IMR-90 (cell line): ENCODE measurements around the gene RUNX1. TPM values are rescaled to one million over a fixed set of nuclear protein-coding genes. Genes with fewer than 3 reads are reported as not detected.
A peak's percentile ranks its signal among the peaks of the same experiment; 100 is the strongest.
"Not testable (repeated sequence)": the region's sequence is repeated elsewhere in the genome, so short reads cannot be mapped to it uniquely, and the experiment has no call there.

Source experiments
- ATAC-seq: fragments of 200-7000 bp; cut with Tn5 transposase; 2 replicates; pipeline ENCODE4 v1.9.1; 2020; ENCODE audit warnings: low read depth, mild to moderate bottlenecking, moderate library complexity
- BruUV-seq: library from RNA; stranded (reverse); fragments of 400-500 nt; replicated peaks from 2 replicates; lab custom pipeline; 2021; lab: Mats Ljungman, UMichigan
- CTCF ChIA-PET: fragments of 300-600 bp; formaldehyde crosslinking; extraction: SDS; loops from one replicate; lab custom pipeline; 2021; ENCODE audit warnings: antibody characterized with exemption; lab: Yijun Ruan, JAX
- POLR2A ChIA-PET: fragments of 300-600 bp; sonication (Branson Sonifier 250); formaldehyde crosslinking; loops from one replicate; lab custom pipeline; 2022; ENCODE audit warnings: antibody characterized with exemption; ENCODE audit not compliant: unreplicated experiment; lab: Charles Lee
- DNase-seq: peaks from one replicate; pipeline ENCODE4 v3.0.0; 2013
- H2AFZ ChIP-seq: replicated peaks from 2 replicates; pipeline ENCODE3; 2013; ENCODE audit warnings: low read length, mild to moderate bottlenecking; ENCODE audit not compliant: poor library complexity
- H2AK5ac ChIP-seq: 2 replicates; pipeline ENCODE4 v1.6.1; 2013; ENCODE audit warnings: low read depth, low read length, inconsistent platforms
- H2AK9ac ChIP-seq: replicated peaks from 2 replicates; pipeline ENCODE3; 2013; ENCODE audit warnings: mild to moderate bottlenecking, low read depth, low read length, moderate library complexity; ENCODE audit not compliant: poor library complexity
- H2BK120ac ChIP-seq: 2 replicates; pipeline ENCODE4 v1.6.1; 2013; ENCODE audit warnings: low read depth, low read length, inconsistent platforms
- H2BK15ac ChIP-seq: 3 replicates; pipeline ENCODE4 v1.6.1; 2013; ENCODE audit warnings: low read depth, low read length, inconsistent platforms
- H2BK20ac ChIP-seq: 2 replicates; pipeline ENCODE4 v1.6.1; 2013; ENCODE audit warnings: low read depth, mild to moderate bottlenecking, inconsistent platforms, low read length, moderate library complexity
- H2BK5ac ChIP-seq: 2 replicates; pipeline ENCODE4 v1.6.1; 2013; ENCODE audit warnings: mild to moderate bottlenecking, low read depth, low read length, inconsistent platforms; ENCODE audit not compliant: poor library complexity, severe bottlenecking
- H3K14ac ChIP-seq: replicated peaks from 2 replicates; pipeline ENCODE4 v1.6.1; 2013; ENCODE audit warnings: low read depth, low read length, inconsistent platforms
- H3K18ac ChIP-seq: 2 replicates; pipeline ENCODE4 v1.6.1; 2013; ENCODE audit warnings: low read depth, low read length, control low read depth
- H3K23ac ChIP-seq: 2 replicates; pipeline ENCODE4 v1.6.1; 2013; ENCODE audit warnings: low read depth, low read length, inconsistent platforms
- H3K27ac ChIP-seq: 2 replicates; pipeline ENCODE4 v1.5.1; 2013; ENCODE audit warnings: mild to moderate bottlenecking, control low read depth, low read length; ENCODE audit not compliant: insufficient read depth
- H3K27me3 ChIP-seq: 2 replicates; pipeline ENCODE4 v1.6.1; 2013; ENCODE audit warnings: low read length; ENCODE audit not compliant: control insufficient read depth, insufficient read depth
- H3K36me3 ChIP-seq: 2 replicates; pipeline ENCODE4 v1.6.1; 2013; ENCODE audit warnings: low read length, mixed read lengths; ENCODE audit not compliant: control insufficient read depth, insufficient read depth
- H3K4ac ChIP-seq: 2 replicates; pipeline ENCODE4 v1.6.1; 2013; ENCODE audit warnings: low read depth, low read length, inconsistent platforms
- H3K4me1 ChIP-seq: 2 replicates; pipeline ENCODE4 v1.6.1; 2013; ENCODE audit warnings: low read length, mixed read lengths; ENCODE audit not compliant: control insufficient read depth, insufficient read depth
- H3K4me2 ChIP-seq: 2 replicates; pipeline ENCODE4 v1.6.1; 2013; ENCODE audit warnings: low read depth, mild to moderate bottlenecking, control low read depth, low read length, moderate library complexity
- H3K4me3 ChIP-seq: 2 replicates; pipeline ENCODE4 v1.5.1; 2013; ENCODE audit warnings: low read depth, mild to moderate bottlenecking, control low read depth, low read length, moderate library complexity; ENCODE audit not compliant: insufficient read depth
- H3K56ac ChIP-seq: 2 replicates; pipeline ENCODE4 v1.6.1; 2013; ENCODE audit warnings: low read length, inconsistent platforms; ENCODE audit not compliant: insufficient read depth; ENCODE audit errors: extremely low read depth
- H3K79me1 ChIP-seq, 2 experiments: 2 replicates each; pipeline ENCODE4 v1.6.1; 2013; ENCODE audit warnings: low read length in 2 of 2, inconsistent platforms in 1 of 2, low read depth in 1 of 2
- H3K9ac ChIP-seq: 2 replicates; pipeline ENCODE4 v1.6.1; 2013; ENCODE audit warnings: low read depth, low read length, control low read depth
- H3K9me1 ChIP-seq: 2 replicates; pipeline ENCODE4 v1.6.1; 2013; ENCODE audit warnings: low read length, inconsistent platforms; ENCODE audit not compliant: insufficient read depth
- H3K9me3 ChIP-seq: 2 replicates; pipeline ENCODE4 v1.6.1; 2013; ENCODE audit warnings: low read length; ENCODE audit not compliant: control insufficient read depth, insufficient read depth
- H4K20me1 ChIP-seq: 2 replicates; pipeline ENCODE4 v1.6.1; 2013; ENCODE audit warnings: low read length, inconsistent platforms; ENCODE audit not compliant: insufficient read depth
- H4K5ac ChIP-seq: 2 replicates; pipeline ENCODE4 v1.6.1; 2013; ENCODE audit warnings: mild to moderate bottlenecking, low read depth, low read length, control low read depth
- H4K8ac ChIP-seq, 2 experiments: 2 replicates each; pipeline ENCODE4 v1.6.1; 2013; ENCODE audit warnings: low read depth in 2 of 2, low read length in 2 of 2, control low read depth in 1 of 2, inconsistent platforms in 1 of 2
- H4K91ac ChIP-seq: 2 replicates; pipeline ENCODE4 v1.6.1; 2013; ENCODE audit warnings: low read depth, low read length, inconsistent platforms; ENCODE audit not compliant: insufficient read depth
- CEBPB ChIP-seq: IDR thresholded peaks from 2 replicates; pipeline ENCODE4 v1.6.1; 2012; ENCODE audit warnings: low read depth, low read length, improper control_type of control experiment
- RFX5 ChIP-seq: IDR thresholded peaks from 2 replicates; pipeline ENCODE4 v1.8.0; 2012; ENCODE audit warnings: low read depth, mild to moderate bottlenecking, low read length, moderate library complexity
- WGBS, 2 experiments: methylation state at CpG; one replicate each; pipeline versions ENCODE4 v1.1.5 to v1.1.7; 2013; ENCODE audit warnings: missing lambda C conversion rate in 2 of 2; ENCODE audit not compliant: insufficient read length in 1 of 2; ENCODE audit errors: extremely low coverage in 2 of 2; 5-methylcytosine and 5-hydroxymethylcytosine counted together
- dilution Hi-C: fragments of 300-500 bp; cut with HindIII; formaldehyde crosslinking; loops from one replicate; pipeline ENCODE4 v1.14.3; 2018; ENCODE audit warnings: low sequenced_read_pairs; ENCODE audit not compliant: unreplicated experiment
- in situ Hi-C: fragments of 300-500 bp; cut with MboI; formaldehyde crosslinking; loops from 3 replicates; pipeline ENCODE4 v1.14.3; 2019; ENCODE audit warnings: low sequenced_read_pairs, inconsistent platforms, mixed read lengths
- intact Hi-C: fragments of 100-400 bp; cut with micrococcal nuclease; formaldehyde crosslinking; loops from 2 replicates; pipeline ENCODE4 v1.10.0; 2022
- polyA plus RNA-seq, 3 experiments: library from polyadenylated mRNA; depleted of rRNA; stranded (reverse); fragments of >200 nt; gene quantifications; 2 replicates each; pipeline ENCODE4 v1.2.3, GENCODE V29; 2012; ENCODE audit warnings: low replicate concordance in 1 of 3
- total RNA-seq: library from RNA; depleted of rRNA; stranded (reverse); fragments of >200 nt; gene quantifications from 2 replicates; pipeline ENCODE4 v1.2.3, GENCODE V29; 2012

Gene RUNX1
- total and polyA plus RNA-seq, 2 of the 4 experiments (the other 2 are of a cell fraction): 34.5 to 56.5 TPM

GRCh38 chr21:34967509-34968289 is 81.4 kb downstream of the RUNX1 start:
- H2BK15ac ChIP-seq: peak overlapping the region; percentile 85
- peak overlapping the region; percentile 25 for H2AFZ ChIP-seq
- no peak overlapping the region; the same call in 1 of the 2 replicates for H3K27ac ChIP-seq
- ChIA-PET CTCF (interaction anchor here (1.0 kb wide), 1 partner anchor 80 kb away, joined by 3 read pairs; no protein-coding TSS in a partner anchor), POLR2A (no interaction called here)
- H3K9me1 ChIP-seq: peaks cover 34% of the 10 kb centered on the region
- H4K8ac ChIP-seq: peak overlapping the region; percentile 2 to 82; a peak in 2 of 4 replicates
- no peak overlapping the region for H3K4me3 ChIP-seq
- no CpG with 5 or more reads among the region's 10 CpGs for WGBS, 2 experiments
- intact Hi-C loops (no loop called here), dilution Hi-C loops (no loop called here), in situ Hi-C loops (no loop called here)
- H3K27me3 ChIP-seq: no peaks in the 10 kb centered on the region
- no peak overlapping the region for H2AK9ac ChIP-seq
- H4K91ac ChIP-seq: peak overlapping the region; percentile 94
- no peaks in the 10 kb centered on the region for H3K9me3 ChIP-seq
- peak overlapping the region; percentile 94 for H2BK20ac ChIP-seq
- TF ChIP-seq CEBPB (peak; percentile 23; the same call in 1 of the 2 replicates), RFX5 (no peak)
- peak overlapping the region; percentile 87 for H3K14ac ChIP-seq
- H3K4me1 ChIP-seq: peaks cover 15% of the 10 kb centered on the region
- H4K5ac ChIP-seq: peak overlapping the region; percentile 65; the same call in 1 of the 2 replicates
- peak overlapping the region; percentile 96 for H3K4ac ChIP-seq
- BruUV-seq: no TSS peak
- peak; percentile 25; the same call in 1 of the 2 replicates for ATAC-seq
- peak overlapping the region; percentile 93 for H2BK120ac ChIP-seq
- H3K79me1 ChIP-seq: peaks cover 3 to 38% of the 10 kb centered on the region in 2 experiments; a peak in 2 of 4 replicates
- H3K36me3 ChIP-seq: no peaks in the 10 kb centered on the region
- peak overlapping the region; percentile 84 for H3K23ac ChIP-seq
- no peaks in the 10 kb centered on the region for H4K20me1 ChIP-seq
- no peak overlapping the region; the same call in 1 of the 2 replicates for H3K56ac ChIP-seq
- no peak overlapping the region for H2BK5ac ChIP-seq
- H3K4me2 ChIP-seq: no peak overlapping the region
- peak overlapping the region; percentile 97 for H2AK5ac ChIP-seq
- H3K9ac ChIP-seq: no peak overlapping the region
- DNase-seq: peak; percentile 35
- peak overlapping the region; percentile 2; the same call in 1 of the 2 replicates for H3K18ac ChIP-seq

DNA sequence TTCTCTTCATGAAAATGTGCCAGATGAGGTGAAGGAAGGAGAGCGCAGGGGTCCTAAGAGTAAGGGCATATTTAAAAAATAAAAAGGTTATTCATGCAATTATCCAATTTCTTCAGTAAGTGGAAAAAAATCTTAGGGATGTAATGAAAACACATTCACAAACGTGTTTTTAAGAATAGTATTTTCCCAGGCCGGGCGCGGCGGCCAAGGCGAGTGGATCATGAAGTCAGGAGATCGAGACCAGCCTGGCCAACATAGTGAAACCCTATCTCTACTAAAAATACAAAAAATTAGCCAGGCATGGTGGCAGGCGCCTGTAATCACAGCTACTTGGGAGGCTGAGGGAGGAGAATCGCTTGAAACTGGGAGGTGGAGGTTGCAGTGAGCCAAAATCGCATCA is 82.2 kb downstream of the RUNX1 start:
- in situ Hi-C loops, H3K36me3 ChIP-seq, H4K5ac ChIP-seq, H2AFZ ChIP-seq, H3K27ac ChIP-seq, BruUV-seq, H3K4me3 ChIP-seq, H4K91ac ChIP-seq, H3K14ac ChIP-seq, POLR2A ChIA-PET, H4K8ac ChIP-seq, ATAC-seq, H2AK9ac ChIP-seq, H3K9ac ChIP-seq, intact Hi-C loops, DNase-seq, H3K9me3 ChIP-seq, dilution Hi-C loops, H3K23ac ChIP-seq, H3K4me2 ChIP-seq, H3K27me3 ChIP-seq, H3K4ac ChIP-seq, H2BK15ac ChIP-seq, H2AK5ac ChIP-seq, H4K20me1 ChIP-seq, H2BK5ac ChIP-seq, H3K18ac ChIP-seq, H3K56ac ChIP-seq: not testable (repeated sequence)
- peaks cover 15% of the 10 kb centered on the region for H3K4me1 ChIP-seq
- peak overlapping the region; percentile 99 for H2BK120ac ChIP-seq
- CTCF ChIA-PET: interaction anchor here (0.5 to 1.0 kb wide), 2 partner anchors 81 to 206 kb away, joined by 3 to 4 read pairs; no protein-coding TSS in a partner anchor
- peak overlapping the region; percentile 68; the same call in 1 of the 2 replicates for H2BK20ac ChIP-seq
- H3K79me1 ChIP-seq: peaks cover 3 to 38% of the 10 kb centered on the region in 2 experiments; a peak in 2 of 4 replicates
- no CpG with 5 or more reads among the region's 11 CpGs for WGBS, 2 experiments
- H3K9me1 ChIP-seq: peaks cover 37% of the 10 kb centered on the region
